H1 (cell line): ENCODE results near the gene RPP14. TPM values are rescaled to one million over a fixed set of nuclear protein-coding genes. Genes with fewer than 3 reads are reported as not detected.

Source experiments
- CTCF ChIA-PET: fragments of 300-600 bp; sonication (Branson Sonifier 250); formaldehyde crosslinking; loops from one replicate; lab custom pipeline; 2021; ENCODE audit not compliant: partially characterized antibody; lab: Charles Lee
- POLR2A ChIA-PET: fragments of 300-600 bp; sonication (Branson Sonifier 250); formaldehyde crosslinking; loops from one replicate; lab custom pipeline; 2021; ENCODE audit warnings: inconsistent platforms; ENCODE audit not compliant: partially characterized antibody; lab: Charles Lee
- DNase-seq, 2 experiments: peaks; one replicate each; pipeline versions ENCODE4 v3.0.0 to v3.0.0-alpha.2; 2010 to 2022; ENCODE audit warnings: low spot score in 2 of 2, low read depth in 1 of 2, mixed read lengths in 1 of 2
- FAIRE-seq: peaks from 2 replicates; lab custom pipeline; 2011; peaks lifted over from hg19 to GRCh38; lab: Jason Lieb, UNC
- H2AFZ ChIP-seq: 2 replicates; pipeline ENCODE4 v1.8.1; 2012; ENCODE audit warnings: low read length, inconsistent platforms
- H2AK5ac ChIP-seq: 2 replicates; pipeline ENCODE4 v1.6.1; 2013; ENCODE audit warnings: low read depth, low read length
- H2BK120ac ChIP-seq: replicated peaks from 2 replicates; pipeline ENCODE3; 2013; ENCODE audit warnings: low read depth, low read length, inconsistent platforms
- H2BK12ac ChIP-seq: 2 replicates; pipeline ENCODE4 v1.6.1; 2013; ENCODE audit warnings: low read depth, low read length
- H2BK15ac ChIP-seq: 2 replicates; pipeline ENCODE4 v1.6.1; 2013; ENCODE audit warnings: low read length
- H2BK20ac ChIP-seq: 2 replicates; pipeline ENCODE4 v1.6.1; 2013; ENCODE audit warnings: low read length
- H2BK5ac ChIP-seq: 2 replicates; pipeline ENCODE4 v1.6.1; 2013; ENCODE audit warnings: low read depth, low read length
- H3K14ac ChIP-seq: 2 replicates; pipeline ENCODE4 v1.6.1; 2013; ENCODE audit warnings: inconsistent platforms; ENCODE audit not compliant: insufficient read length
- H3K18ac ChIP-seq: 2 replicates; pipeline ENCODE4 v1.6.1; 2013; ENCODE audit warnings: low read length; ENCODE audit errors: extremely low read depth
- H3K23ac ChIP-seq: 2 replicates; pipeline ENCODE4 v1.6.1; 2013; ENCODE audit warnings: inconsistent platforms; ENCODE audit not compliant: insufficient read length
- H3K23me2 ChIP-seq: 2 replicates; pipeline ENCODE4 v1.6.1; 2013; ENCODE audit warnings: low read depth, low read length
- H3K27ac ChIP-seq: 2 replicates; pipeline ENCODE4 v1.6.1; 2011; ENCODE audit warnings: low read depth, low read length, inconsistent platforms
- H3K27me3 ChIP-seq, 4 experiments: replicated peaks in 1 of 4; 1 replicate in 1 of 4; 2 replicates in 3 of 4; pipeline versions ENCODE4 v1.6.1 to v1.8.1; 2011 to 2013; ENCODE audit warnings: low read length in 3 of 4, mild to moderate bottlenecking in 3 of 4, inconsistent platforms in 2 of 4, mixed read lengths in 2 of 4, moderate library complexity in 1 of 4; ENCODE audit not compliant: control insufficient read depth in 3 of 4, insufficient read depth in 3 of 4; ENCODE audit errors: extremely low read depth in 1 of 4
- H3K36me3 ChIP-seq, 4 experiments: 2 replicates each; pipeline versions ENCODE4 v1.6.1 to v1.8.1; 2011 to 2013; ENCODE audit warnings: mild to moderate bottlenecking in 4 of 4, low read length in 3 of 4, moderate library complexity in 2 of 4, control low read depth in 1 of 4, inconsistent platforms in 1 of 4; ENCODE audit not compliant: insufficient read depth in 4 of 4, control insufficient read depth in 2 of 4
- H3K4ac ChIP-seq: replicated peaks from 2 replicates; pipeline ENCODE3; 2013; ENCODE audit warnings: low read length, low read depth, mixed read lengths, inconsistent platforms; ENCODE audit not compliant: insufficient read length
- H3K4me1 ChIP-seq, 4 experiments: replicated peaks in 1 of 4; 1 replicate in 1 of 4; 2 replicates in 3 of 4; pipeline versions ENCODE4 v1.6.1 to v1.8.1; 2011 to 2013; ENCODE audit warnings: low read length in 3 of 4, inconsistent platforms in 2 of 4, mixed read lengths in 1 of 4; ENCODE audit not compliant: insufficient read depth in 4 of 4, control insufficient read depth in 3 of 4
- H3K4me2 ChIP-seq, 2 experiments: 2 replicates each; pipeline versions ENCODE4 v1.6.1 to v1.8.1; 2011 to 2013; ENCODE audit warnings: low read depth in 2 of 2, low read length in 2 of 2, control low read depth in 1 of 2, inconsistent platforms in 1 of 2, mild to moderate bottlenecking in 1 of 2; ENCODE audit not compliant: insufficient read depth in 1 of 2
- H3K4me3 ChIP-seq, 4 experiments: fragments of 200-600, 300-600 bp in 1 of 4; sonication (generic), shearing (Covaris generic), sonication (Bioruptor Twin) in 1 of 4; 2 replicates each; pipeline versions ENCODE4 v1.5.1 to v1.8.1; 2011 to 2016; ENCODE audit warnings: low read length in 4 of 4, low read depth in 3 of 4, control low read depth in 2 of 4, inconsistent platforms in 2 of 4, mild to moderate bottlenecking in 2 of 4, mixed read lengths in 1 of 4, moderate library complexity in 1 of 4; ENCODE audit not compliant: insufficient read depth in 2 of 4; ENCODE audit errors: extremely low read depth in 1 of 4
- H3K56ac ChIP-seq: replicated peaks from 2 replicates; pipeline ENCODE3; 2013; ENCODE audit warnings: low read depth, mild to moderate bottlenecking, mixed read lengths, low read length, inconsistent platforms; ENCODE audit not compliant: insufficient read length
- H3K79me1 ChIP-seq: 2 replicates; pipeline ENCODE4 v1.6.1; 2013; ENCODE audit warnings: low read depth, low read length, control low read depth
- H3K79me2 ChIP-seq, 2 experiments: 2 replicates each; pipeline versions ENCODE4 v1.6.1 to v1.8.1; 2012 to 2013; ENCODE audit warnings: low read length in 2 of 2, mild to moderate bottlenecking in 2 of 2, inconsistent platforms in 1 of 2; ENCODE audit not compliant: insufficient read depth in 2 of 2, control insufficient read depth in 1 of 2
- H3K9ac ChIP-seq, 4 experiments: replicated peaks in 1 of 4; 1 replicate in 1 of 4; 2 replicates in 3 of 4; pipeline versions ENCODE4 v1.6.1 to v1.8.1; 2011 to 2013; ENCODE audit warnings: low read depth in 3 of 4, low read length in 3 of 4, control low read depth in 2 of 4, mild to moderate bottlenecking in 2 of 4, moderate library complexity in 2 of 4, inconsistent platforms in 1 of 4; ENCODE audit errors: extremely low read depth in 1 of 4
- H3K9me3 ChIP-seq, 2 experiments: 2 replicates each; pipeline versions ENCODE4 v1.6.1 to v1.8.1; 2012 to 2013; ENCODE audit warnings: mild to moderate bottlenecking in 2 of 2, moderate library complexity in 2 of 2, control low read depth in 1 of 2, inconsistent platforms in 1 of 2, low read depth in 1 of 2, low read length in 1 of 2, mixed read lengths in 1 of 2; ENCODE audit not compliant: insufficient read depth in 2 of 2
- H4K20me1 ChIP-seq, 2 experiments: replicated peaks in 1 of 2; 2 replicates each; pipeline versions ENCODE3 to v1.8.1; 2011 to 2013; ENCODE audit warnings: inconsistent platforms in 2 of 2, low read length in 2 of 2, mild to moderate bottlenecking in 1 of 2; ENCODE audit not compliant: insufficient read depth in 2 of 2, control insufficient read depth in 1 of 2
- H4K5ac ChIP-seq: 2 replicates; pipeline ENCODE4 v1.6.1; 2013; ENCODE audit warnings: low read length, low read depth, mixed read lengths, inconsistent platforms; ENCODE audit not compliant: insufficient read length
- H4K8ac ChIP-seq: 2 replicates; pipeline ENCODE4 v1.8.0; 2013; ENCODE audit warnings: mild to moderate bottlenecking, moderate library complexity, low read length, inconsistent platforms; ENCODE audit not compliant: insufficient read depth; ENCODE audit errors: extremely low read depth
- H4K91ac ChIP-seq: replicated peaks from 2 replicates; pipeline ENCODE3; 2013; ENCODE audit warnings: low read length, mixed read lengths, inconsistent platforms; ENCODE audit not compliant: insufficient read length
- SIN3A ChIP-seq, 2 experiments: IDR thresholded peaks in 1 of 2; conservative IDR thresholded peaks in 1 of 2; 2 replicates each; pipeline ENCODE4 v1.6.1; 2011 to 2012; ENCODE audit warnings: low read length in 2 of 2, improper control_type of control experiment in 1 of 2, low read depth in 1 of 2, mild to moderate bottlenecking in 1 of 2
- SP1 ChIP-seq: IDR thresholded peaks from 2 replicates; pipeline ENCODE4 v1.6.1; 2011; ENCODE audit warnings: low read depth, low read length
- WGBS, 2 experiments: shearing (Covaris generic) in 1 of 2; methylation state at CpG; one replicate each; pipeline versions ENCODE4 v1.1.6 to v1.1.7; 2013 to 2015; ENCODE audit warnings: low lambda C conversion rate in 2 of 2, mixed read lengths in 2 of 2, inconsistent platforms in 1 of 2, low coverage in 1 of 2, missing lambda C conversion rate in 1 of 2; ENCODE audit not compliant: insufficient replicate concordance in 2 of 2, insufficient coverage in 1 of 2, insufficient read length in 1 of 2; ENCODE audit errors: extremely low coverage in 1 of 2, missing lambda C conversion rate in 1 of 2; 5-methylcytosine and 5-hydroxymethylcytosine counted together
- polyA plus RNA-seq, 7 experiments: library from polyadenylated mRNA; depleted of rRNA in 3 of 7; stranded (reverse) in 5 of 7; unstranded in 2 of 7; fragments of >200 nt in 5 of 7; fragments of 200-250 nt in 2 of 7; gene quantifications; 1 replicate in 5 of 7; 2 replicates in 1 of 7; 4 replicates in 1 of 7; pipeline versions ENCODE4 v1.2.1 to v1.2.3, GENCODE V29; 2011 to 2013; ENCODE audit warnings: missing spikeins in 2 of 7, mixed read lengths in 2 of 7
- total RNA-seq: library from RNA; stranded (reverse); fragmentation: NEBNext Ultra II Directional; extraction: Animal tissue kit (Norgen Biotek cat#: 25700); gene quantifications from 2 replicates; pipeline ENCODE4 v1.2.1, GENCODE V29; 2021

The RPP14 gene
- total and polyA plus RNA-seq, 2 of the 8 experiments (the other 6 are each of a cell fraction or from before 2014, with no cell fraction given) = 11.7 to 23.4 TPM

DNA sequence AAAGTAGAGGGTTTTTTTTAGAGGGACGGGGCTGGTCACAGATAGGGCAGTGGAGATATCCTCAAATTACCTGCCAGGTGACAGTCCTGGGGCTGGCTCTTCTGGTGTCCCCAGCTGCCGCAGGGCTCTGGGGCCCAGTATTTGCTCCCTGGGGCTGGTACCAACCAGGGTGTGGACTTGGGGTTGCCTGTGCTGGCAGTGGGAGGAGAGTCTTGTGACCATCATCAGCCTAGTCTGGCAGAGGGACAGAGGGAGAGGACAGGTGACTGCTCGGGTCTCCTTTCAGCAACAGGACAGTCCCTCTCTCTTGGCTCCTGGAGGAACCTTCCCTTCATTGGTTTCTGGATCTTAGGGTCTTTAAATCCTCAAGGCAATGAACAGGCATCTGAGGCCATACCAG is 7.9 kb upstream of the RPP14 start:
- POLR2A ChIA-PET = no interaction called here

More for the DNA sequence above, 7.9 kb upstream of the RPP14 start:
- no peak overlapping the region for H2BK120ac ChIP-seq
- H3K56ac ChIP-seq = no peak overlapping the region
- no peak overlapping the region for H3K4ac ChIP-seq
- H3K9me3 ChIP-seq = no peaks in the 10 kb centered on the region
- H3K14ac ChIP-seq = no peak overlapping the region
- H2BK12ac ChIP-seq = no peak overlapping the region
- FAIRE-seq (no peak), DNase-seq (no peak)
- H3K23ac ChIP-seq = no peak overlapping the region
- H3K79me1 ChIP-seq = no peaks in the 10 kb centered on the region
- peaks cover 0 to 3% (median 0%) of the 10 kb centered on the region in 4 experiments; a peak in 1 of 7 replicates for H3K4me1 ChIP-seq
- H2BK5ac ChIP-seq = no peak overlapping the region
- CTCF ChIA-PET = interaction anchor here (1.2 to 14.4 kb wide), 7 partner anchors 9 to 120 kb away, joined by 4 to 177 read pairs (median 41); partner anchors contain the start of genes HTD2 and RPP14
- H3K27me3 ChIP-seq = no peaks in the 10 kb centered on the region; a peak in 1 of 7 replicates
- no peak overlapping the region for H3K27ac ChIP-seq
- no peak overlapping the region for H2AFZ ChIP-seq
- no peaks in the 10 kb centered on the region for H4K20me1 ChIP-seq
- H3K4me3 ChIP-seq = no peak overlapping the region
- 94% methylated on average over 3 of the region's 3 CpGs; no CpG with 5 or more reads in 1 of the 2 experiments for WGBS, 2 experiments
- H4K8ac ChIP-seq = no peak overlapping the region
- no peak for TF ChIP-seq SP1
- no peak for TF ChIP-seq SIN3A (conservative IDR thresholded peaks at IDR 0.05 in 1 of 2, IDR thresholded peaks at IDR 0.05 in 1 of 2; ENCODE audit: low read depth in 1 of 2, low read length in 2 of 2)
- no peak overlapping the region for H2BK15ac ChIP-seq
- H4K91ac ChIP-seq = no peak overlapping the region
- H4K5ac ChIP-seq = no peak overlapping the region
- H2AK5ac ChIP-seq = no peak overlapping the region
- no peak overlapping the region for H3K4me2 ChIP-seq
- H3K36me3 ChIP-seq = no peaks in the 10 kb centered on the region
- no peak overlapping the region for H2BK20ac ChIP-seq
- no peaks in the 10 kb centered on the region for H3K23me2 ChIP-seq
- H3K79me2 ChIP-seq = no peaks in the 10 kb centered on the region
- H3K9ac ChIP-seq = no peak overlapping the region
- H3K18ac ChIP-seq = no peak overlapping the region
